ENCODE data around the gene KCNJ16. TPM values are rescaled to one million over a fixed set of nuclear protein-coding genes. Genes with fewer than 3 reads are reported as not detected.

Gene KCNJ16
- polyA plus RNA-seq, 2 of the 4 experiments (the other 2 are of a cell fraction) = 0.87 to 1.6 TPM

DNA sequence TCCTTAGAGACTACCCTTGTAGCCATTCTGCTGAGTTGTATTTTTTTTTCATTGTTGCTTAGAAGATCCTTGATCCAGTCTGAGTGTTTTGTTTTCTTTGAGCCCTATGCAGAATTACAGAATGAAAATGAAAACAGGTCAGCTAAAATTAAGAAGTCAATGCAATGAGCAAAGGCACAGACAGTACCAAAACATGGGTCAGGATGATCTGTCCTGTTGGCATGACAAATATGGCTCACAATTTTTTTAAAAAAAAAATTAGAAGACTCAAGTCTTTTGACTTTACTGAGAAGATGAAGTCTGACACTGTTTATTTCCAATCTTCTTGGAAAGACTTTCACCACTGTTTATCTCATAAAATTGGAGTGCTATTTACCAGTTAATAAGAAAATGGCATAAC lies 32.4 kb downstream of the KCNJ16 start:
- H3K9me3 ChIP-seq = no peaks in the 10 kb centered on the region
- no peak overlapping the region for H3K27ac ChIP-seq
- ATAC-seq (no peak), DNase-seq (ENCODE audit: low read depth in 1 of 2, low spot score in 1 of 2) (no peak), FAIRE-seq (no peak)
- H3K4me3 ChIP-seq = no peak overlapping the region
- TF ChIP-seq MAFK (IDR thresholded peaks at IDR 0.05; ENCODE audit: partially characterized antibody) = peak; percentile 45
- TF ChIP-seq, protein P1, sequence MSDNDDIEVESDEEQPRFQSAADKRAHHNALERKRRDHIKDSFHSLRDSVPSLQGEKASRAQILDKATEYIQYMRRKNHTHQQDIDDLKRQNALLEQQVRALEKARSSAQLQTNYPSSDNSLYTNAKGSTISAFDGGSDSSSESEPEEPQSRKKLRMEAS (IDR thresholded peaks at IDR 0.05) = no peak
- POLR2A ChIA-PET = no interaction called here
- no peak overlapping the region for H3K4me2 ChIP-seq
- CTCF ChIA-PET = interaction anchor here (1.0 to 1.4 kb wide), 2 partner anchors 60 to 529 kb away, joined by 3 read pairs; no protein-coding TSS in a partner anchor
- no peaks in the 10 kb centered on the region for H3K4me1 ChIP-seq

- TF ChIP-seq MYC (IDR thresholded peaks at IDR 0.05; ENCODE audit: borderline replicate concordance, low read length) (no peak), EHF (CRISPR knock-in tag; IDR thresholded peaks at IDR 0.05) (no peak)
- TF ChIP-seq, protein P2, sequence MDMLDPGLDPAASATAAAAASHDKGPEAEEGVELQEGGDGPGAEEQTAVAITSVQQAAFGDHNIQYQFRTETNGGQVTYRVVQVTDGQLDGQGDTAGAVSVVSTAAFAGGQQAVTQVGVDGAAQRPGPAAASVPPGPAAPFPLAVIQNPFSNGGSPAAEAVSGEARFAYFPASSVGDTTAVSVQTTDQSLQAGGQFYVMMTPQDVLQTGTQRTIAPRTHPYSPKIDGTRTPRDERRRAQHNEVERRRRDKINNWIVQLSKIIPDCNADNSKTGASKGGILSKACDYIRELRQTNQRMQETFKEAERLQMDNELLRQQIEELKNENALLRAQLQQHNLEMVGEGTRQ (IDR thresholded peaks at IDR 0.05) = no peak
- Histone ChIP-seq H3K4me3 (no peak overlapping the region), H3K4me2 (no peak overlapping the region), H3K9me3 (no peaks in the 10 kb centered on the region), H3K27ac (no peak overlapping the region), H3K4me1 (no peaks in the 10 kb centered on the region)
- no peak for DNase-seq (ENCODE audit: low read depth in 1 of 2, low spot score in 1 of 2)
- no peak for FAIRE-seq
- CTCF ChIA-PET = interaction anchor here (1.0 to 1.4 kb wide), 2 partner anchors 60 to 529 kb away, joined by 3 read pairs; no protein-coding TSS in a partner anchor
- POLR2A ChIA-PET = no interaction called here
- no peak for ATAC-seq
- WGBS (ENCODE audit: missing lambda C conversion rate) = 65% methylated on average over 6 of the region's 6 CpGs
These were observed 33.0 kb downstream of the KCNJ16 start for GRCh38 chr17:70107904-70108565.

- ATAC-seq = no peak
These were observed 34.5 kb downstream of the KCNJ16 start for GRCh38 chr17:70109497-70109896.

GRCh38 chr17:70110443-70110880 lies 35.4 kb downstream of the KCNJ16 start:
- ATAC-seq (no peak), FAIRE-seq (no peak), DNase-seq (ENCODE audit: low read depth in 1 of 2, low spot score in 1 of 2) (no peak)
- no peak overlapping the region for H3K27ac ChIP-seq
- CTCF ChIA-PET = interaction anchor here (0.6 to 1.2 kb wide), 5 partner anchors 13 to 604 kb away, joined by 3 read pairs; no protein-coding TSS in a partner anchor
- H3K4me3 ChIP-seq = no peak overlapping the region
- POLR2A ChIA-PET = no interaction called here
- 67% methylated on average over 7 of the region's 7 CpGs for WGBS (ENCODE audit: missing lambda C conversion rate)
- no peak for TF ChIP-seq ESRRA (IDR thresholded peaks at IDR 0.05; ENCODE audit: borderline replicate concordance, low read length)
- no peak for TF ChIP-seq ZFP36 (IDR thresholded peaks at IDR 0.05; ENCODE audit: borderline replicate concordance, partially characterized antibody)
- TF ChIP-seq RAD21 (conservative IDR thresholded peaks at IDR 0.05 in 1 of 2, IDR thresholded peaks at IDR 0.05 in 1 of 2) = no peak
- no peak for TF ChIP-seq RFX5 (IDR thresholded peaks at IDR 0.05)
- TF ChIP-seq CTCF (IDR thresholded peaks at IDR 0.05) = no peak
- TF ChIP-seq POLR2A (IDR thresholded peaks at IDR 0.05; ENCODE audit: low read length) = no peak
- TF ChIP-seq TP53 (CRISPR knock-in tag; IDR thresholded peaks at IDR 0.05) = no peak
- H3K4me1 ChIP-seq = no peaks in the 10 kb centered on the region
- no peaks in the 10 kb centered on the region for H3K9me3 ChIP-seq
- H3K4me2 ChIP-seq = no peak overlapping the region

More at GRCh38 chr17:70109497-70109896, 34.5 kb downstream of the KCNJ16 start:
- CTCF ChIA-PET = interaction anchor here (1.2 kb wide), 2 partner anchors 35 to 500 kb away, joined by 3 to 4 read pairs; no protein-coding TSS in a partner anchor
- H3K9me3 ChIP-seq = no peaks in the 10 kb centered on the region
- H3K4me1 ChIP-seq = no peaks in the 10 kb centered on the region
- POLR2A ChIA-PET = no interaction called here
- H3K27ac ChIP-seq = no peak overlapping the region
- no peak for TF ChIP-seq FOSL2 (IDR thresholded peaks at IDR 0.05)
- no peak for TF ChIP-seq FOSL2 (CRISPR knock-in tag; IDR thresholded peaks at IDR 0.05)
- no peak for TF ChIP-seq MAZ (IDR thresholded peaks at IDR 0.05; ENCODE audit: borderline replicate concordance, low read depth, low read length)
- TF ChIP-seq, protein P3, sequence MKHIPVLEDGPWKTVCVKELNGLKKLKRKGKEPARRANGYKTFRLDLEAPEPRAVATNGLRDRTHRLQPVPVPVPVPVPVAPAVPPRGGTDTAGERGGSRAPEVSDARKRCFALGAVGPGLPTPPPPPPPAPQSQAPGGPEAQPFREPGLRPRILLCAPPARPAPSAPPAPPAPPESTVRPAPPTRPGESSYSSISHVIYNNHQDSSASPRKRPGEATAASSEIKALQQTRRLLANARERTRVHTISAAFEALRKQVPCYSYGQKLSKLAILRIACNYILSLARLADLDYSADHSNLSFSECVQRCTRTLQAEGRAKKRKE (CRISPR knock-in tag; IDR thresholded peaks at IDR 0.05; ENCODE audit: low read depth) = no peak
- no peak for TF ChIP-seq POLR2AphosphoS2 (conservative IDR thresholded peaks at IDR 0.05; ENCODE audit: low read length)
- TF ChIP-seq EHMT2 (IDR thresholded peaks at IDR 0.05; ENCODE audit: low read depth) = no peak
- no peak for TF ChIP-seq RAD21 (conservative IDR thresholded peaks at IDR 0.05 in 1 of 2, IDR thresholded peaks at IDR 0.05 in 1 of 2)
- no peak for TF ChIP-seq CBX2 (IDR thresholded peaks at IDR 0.05; ENCODE audit: borderline replicate concordance, low read depth)
- TF ChIP-seq SMC3 (IDR thresholded peaks at IDR 0.05) = no peak
- no peak for TF ChIP-seq NFE2L2 (conservative IDR thresholded peaks at IDR 0.05; ENCODE audit: low read length)
- no peak for TF ChIP-seq NPAS2 (CRISPR knock-in tag; IDR thresholded peaks at IDR 0.05; ENCODE audit: borderline replicate concordance)
- 63% methylated on average over 3 of the region's 3 CpGs for WGBS (ENCODE audit: missing lambda C conversion rate)
- no peak overlapping the region for H3K4me3 ChIP-seq
- DNase-seq (ENCODE audit: low read depth in 1 of 2, low spot score in 1 of 2) (no peak), FAIRE-seq (no peak)
- H3K4me2 ChIP-seq = no peak overlapping the region

Measured in A549 (cell line).